RWPE2 (cell line): ENCODE results near the gene RABGAP1L.

Source experiments
- ATAC-seq: fragments of 200-7000 bp; cut with Tn5 transposase; 3 replicates; pipeline ENCODE4 v1.9.1; 2021; ENCODE audit warnings: low read depth
- DNase-seq: peaks from one replicate; pipeline ENCODE4 v3.0.0-alpha.2; 2020; ENCODE audit warnings: low spot score
- H3K27ac ChIP-seq: fragments of 450-650 bp; 2 replicates; pipeline ENCODE4 v1.5.1; 2017; ENCODE audit warnings: mild to moderate bottlenecking; ENCODE audit not compliant: poor library complexity, severe bottlenecking
- H3K27me3 ChIP-seq: fragments of 250-450 bp; sonication (Bioruptor Pico); 2 replicates; pipeline ENCODE4 v1.5.1; 2021; ENCODE audit warnings: mild to moderate bottlenecking, moderate library complexity; ENCODE audit not compliant: insufficient read depth, poor library complexity, severe bottlenecking
- H3K36me3 ChIP-seq: fragments of 250-450 bp; sonication (Bioruptor Pico); 2 replicates; pipeline ENCODE4 v1.5.1; 2020; ENCODE audit warnings: low read depth, mild to moderate bottlenecking, moderate library complexity
- H3K4me1 ChIP-seq: fragments of 250-450 bp; sonication (Bioruptor Pico); 2 replicates; pipeline ENCODE4 v1.5.1; 2021; ENCODE audit warnings: mild to moderate bottlenecking, moderate library complexity; ENCODE audit not compliant: insufficient read depth, poor library complexity, severe bottlenecking
- H3K4me3 ChIP-seq: fragments of 250-450 bp; sonication (Bioruptor Pico); 2 replicates; pipeline ENCODE4 v1.5.1; 2021; ENCODE audit warnings: mild to moderate bottlenecking, moderate library complexity; ENCODE audit not compliant: severe bottlenecking
- H3K9me3 ChIP-seq: fragments of 250-450 bp; sonication (Bioruptor Pico); 2 replicates; pipeline ENCODE4 v1.5.1; 2021; ENCODE audit warnings: mild to moderate bottlenecking, moderate library complexity; ENCODE audit not compliant: severe bottlenecking
- CTCF ChIP-seq: fragments of 450-650 bp; IDR thresholded peaks from one replicate; pipeline ENCODE4 v1.5.1; 2017; ENCODE audit warnings: mild to moderate bottlenecking, moderate library complexity; ENCODE audit not compliant: poor library complexity, severe bottlenecking

Gene RABGAP1L

GRCh38 chr1:175005085-175005783, 845.9 kb downstream of the RABGAP1L start:
- DNase-seq (no peak), ATAC-seq (no peak)
- H3K4me1 ChIP-seq, result peaks cover 3% of the 10 kb centered on the region
- no peaks in the 10 kb centered on the region for H3K9me3 ChIP-seq
- H3K27ac ChIP-seq, result no peak overlapping the region
- H3K36me3 ChIP-seq, result peaks cover 62% of the 10 kb centered on the region
- no peak for TF ChIP-seq CTCF
- no peaks in the 10 kb centered on the region for H3K27me3 ChIP-seq
- H3K4me3 ChIP-seq, result no peak overlapping the region

- Histone ChIP-seq H3K36me3 (peaks cover 99% of the 10 kb centered on the region), H3K9me3 (no peaks in the 10 kb centered on the region), H3K27ac (no peak overlapping the region), H3K4me1 (no peaks in the 10 kb centered on the region), H3K27me3 (no peaks in the 10 kb centered on the region), H3K4me3 (no peak overlapping the region)
- ATAC-seq (no peak), DNase-seq (no peak)
- no peak for TF ChIP-seq CTCF
Observed at GRCh38 chr1:175009532-175009931, 850.2 kb downstream of the RABGAP1L start.

GRCh38 chr1:175013445-175013844, 854.1 kb downstream of the RABGAP1L start:
- no peak for ATAC-seq
- Histone ChIP-seq H3K36me3 (peaks cover 93% of the 10 kb centered on the region), H3K4me1 (no peaks in the 10 kb centered on the region), H3K27me3 (no peaks in the 10 kb centered on the region), H3K4me3 (no peak overlapping the region), H3K27ac (no peak overlapping the region), H3K9me3 (no peaks in the 10 kb centered on the region)
- no peak for TF ChIP-seq CTCF
- DNase-seq, result no peak

GRCh38 chr1:175015243-175015642, 855.9 kb downstream of the RABGAP1L start:
- no peak for TF ChIP-seq CTCF
- Histone ChIP-seq H3K36me3 (peaks cover 90% of the 10 kb centered on the region), H3K27ac (no peak overlapping the region), H3K9me3 (no peaks in the 10 kb centered on the region), H3K4me1 (no peaks in the 10 kb centered on the region), H3K4me3 (no peak overlapping the region), H3K27me3 (no peaks in the 10 kb centered on the region)
- no peak for DNase-seq
- ATAC-seq, result no peak

- peaks cover 49% of the 10 kb centered on the region for H3K36me3 ChIP-seq
- no peak overlapping the region for H3K27ac ChIP-seq
- peaks cover 9% of the 10 kb centered on the region for H3K4me1 ChIP-seq
- no peaks in the 10 kb centered on the region for H3K9me3 ChIP-seq
- TF ChIP-seq CTCF, result no peak
- no peaks in the 10 kb centered on the region for H3K27me3 ChIP-seq
- no peak for ATAC-seq
- no peak for DNase-seq
- H3K4me3 ChIP-seq, result no peak overlapping the region
Observed at GRCh38 chr1:175019524-175019923, 860.2 kb downstream of the RABGAP1L start.
